ENCODE measurements around the gene NKG7. TPM values are rescaled to one million over a fixed set of nuclear protein-coding genes. Genes with fewer than 3 reads are reported as not detected.
A peak's percentile ranks its signal among the peaks of the same experiment; 100 is the strongest.

The NKG7 gene
- total and polyA plus RNA-seq, 2 of the 13 experiments (the other 11 are each of a cell fraction or from before 2014, with no cell fraction given), result 0.40 TPM; not detected in 1

DNA sequence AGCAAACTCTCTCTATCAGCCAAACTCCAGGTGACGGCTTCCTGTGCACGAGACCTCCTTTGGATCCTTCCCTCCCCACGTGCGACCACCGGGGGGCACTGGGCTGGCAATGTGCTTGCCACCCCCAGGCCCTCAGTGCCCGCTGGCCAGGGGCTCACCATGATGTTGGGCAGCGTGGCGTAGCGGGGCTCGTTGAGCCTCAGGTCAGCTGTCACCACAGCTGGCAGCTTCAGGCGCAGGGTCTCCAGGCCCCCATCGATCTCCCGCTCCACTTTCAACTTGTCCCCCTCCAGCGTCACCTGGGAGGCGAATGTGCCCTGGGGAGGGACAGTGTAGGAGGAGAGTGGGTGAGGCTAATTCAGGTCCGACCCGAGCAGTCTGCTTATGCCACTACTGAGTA is 25.7 kb downstream of the NKG7 start:
- Histone ChIP-seq H3K4me3 (replicated peaks in 1 of 3; ENCODE audit: insufficient read depth in 1 of 3, low read depth in 2 of 3, low read length in 3 of 3) (no peak overlapping the region), H3K79me2 (ENCODE audit: insufficient read depth, low read length) (peaks cover 38% of the 10 kb centered on the region), H2AFZ (ENCODE audit: low read length) (no peak overlapping the region), H3K27me3 (ENCODE audit: control insufficient read depth in 1 of 2, insufficient read depth in 2 of 2, low read length in 2 of 2) (no peaks in the 10 kb centered on the region; a peak in 1 of 5 replicates), H4K20me1 (ENCODE audit: insufficient read depth, low read length) (peaks cover 37% of the 10 kb centered on the region), H3K9me3 (ENCODE audit: low read length) (no peaks in the 10 kb centered on the region), H3K4me1 (ENCODE audit: insufficient read depth, low read length) (peaks cover 100% of the 10 kb centered on the region), H3K4me2 (ENCODE audit: low read depth, low read length) (no peak overlapping the region), H3K9ac (ENCODE audit: insufficient read depth, low read depth, low read length) (peak overlapping the region; percentile 42; the same call in 1 of the 2 replicates), H3K27ac (ENCODE audit: extremely low read length, insufficient read depth, low read length) (peak overlapping the region; percentile 79), H3K36me3 (replicated peaks in 1 of 2; ENCODE audit: control insufficient read depth in 1 of 2, insufficient read depth in 2 of 2, low read length in 2 of 2) (peaks cover 20 to 60% of the 10 kb centered on the region in 2 experiments)
- no peak for FAIRE-seq
- intact Hi-C loops (cut with micrococcal nuclease; ENCODE audit: unreplicated experiment), result no loop called here
- no peak for ATAC-seq
- ChIA-PET CTCF (ENCODE audit: low intra/inter-chr PET ratio, low total read pairs) (no interaction called here), POLR2A (interaction anchor here (0.6 to 7.2 kb wide), 2 partner anchors 16 to 215 kb away, joined by 3 to 259 read pairs; partner anchors contain the start of gene ETFB)
- DNase-seq (ENCODE audit: low spot score), result no peak
- in situ Hi-C loops (cut with HindIII; ENCODE audit: extremely low pct_ligation_motif_present, low pct_unique_long_range_greater_than_20kb), result no loop called here
- 95% methylated on average over 15 of the region's 17 CpGs for WGBS (ENCODE audit: low lambda C conversion rate)
- no TSS peak for BruUV-seq (replicated peaks)
- TF ChIP-seq, protein P1, sequence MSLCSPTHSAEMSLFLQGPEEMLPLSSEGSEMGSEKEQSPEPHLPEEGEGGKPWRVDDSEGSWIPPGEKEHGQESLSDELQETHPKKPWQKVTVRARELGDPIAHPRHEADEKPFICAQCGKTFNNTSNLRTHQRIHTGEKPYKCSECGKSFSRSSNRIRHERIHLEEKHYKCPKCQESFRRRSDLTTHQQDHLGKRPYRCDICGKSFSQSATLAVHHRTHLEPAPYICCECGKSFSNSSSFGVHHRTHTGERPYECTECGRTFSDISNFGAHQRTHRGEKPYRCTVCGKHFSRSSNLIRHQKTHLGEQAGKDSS (CRISPR knock-in tag; IDR thresholded peaks at IDR 0.05; ENCODE audit: borderline replicate concordance, low read depth), result no peak
- TF ChIP-seq STAG1 (CRISPR knock-in tag; IDR thresholded peaks at IDR 0.05), result peak; percentile 35; the same call in 1 of the 2 replicates
- TF ChIP-seq, protein P2, sequence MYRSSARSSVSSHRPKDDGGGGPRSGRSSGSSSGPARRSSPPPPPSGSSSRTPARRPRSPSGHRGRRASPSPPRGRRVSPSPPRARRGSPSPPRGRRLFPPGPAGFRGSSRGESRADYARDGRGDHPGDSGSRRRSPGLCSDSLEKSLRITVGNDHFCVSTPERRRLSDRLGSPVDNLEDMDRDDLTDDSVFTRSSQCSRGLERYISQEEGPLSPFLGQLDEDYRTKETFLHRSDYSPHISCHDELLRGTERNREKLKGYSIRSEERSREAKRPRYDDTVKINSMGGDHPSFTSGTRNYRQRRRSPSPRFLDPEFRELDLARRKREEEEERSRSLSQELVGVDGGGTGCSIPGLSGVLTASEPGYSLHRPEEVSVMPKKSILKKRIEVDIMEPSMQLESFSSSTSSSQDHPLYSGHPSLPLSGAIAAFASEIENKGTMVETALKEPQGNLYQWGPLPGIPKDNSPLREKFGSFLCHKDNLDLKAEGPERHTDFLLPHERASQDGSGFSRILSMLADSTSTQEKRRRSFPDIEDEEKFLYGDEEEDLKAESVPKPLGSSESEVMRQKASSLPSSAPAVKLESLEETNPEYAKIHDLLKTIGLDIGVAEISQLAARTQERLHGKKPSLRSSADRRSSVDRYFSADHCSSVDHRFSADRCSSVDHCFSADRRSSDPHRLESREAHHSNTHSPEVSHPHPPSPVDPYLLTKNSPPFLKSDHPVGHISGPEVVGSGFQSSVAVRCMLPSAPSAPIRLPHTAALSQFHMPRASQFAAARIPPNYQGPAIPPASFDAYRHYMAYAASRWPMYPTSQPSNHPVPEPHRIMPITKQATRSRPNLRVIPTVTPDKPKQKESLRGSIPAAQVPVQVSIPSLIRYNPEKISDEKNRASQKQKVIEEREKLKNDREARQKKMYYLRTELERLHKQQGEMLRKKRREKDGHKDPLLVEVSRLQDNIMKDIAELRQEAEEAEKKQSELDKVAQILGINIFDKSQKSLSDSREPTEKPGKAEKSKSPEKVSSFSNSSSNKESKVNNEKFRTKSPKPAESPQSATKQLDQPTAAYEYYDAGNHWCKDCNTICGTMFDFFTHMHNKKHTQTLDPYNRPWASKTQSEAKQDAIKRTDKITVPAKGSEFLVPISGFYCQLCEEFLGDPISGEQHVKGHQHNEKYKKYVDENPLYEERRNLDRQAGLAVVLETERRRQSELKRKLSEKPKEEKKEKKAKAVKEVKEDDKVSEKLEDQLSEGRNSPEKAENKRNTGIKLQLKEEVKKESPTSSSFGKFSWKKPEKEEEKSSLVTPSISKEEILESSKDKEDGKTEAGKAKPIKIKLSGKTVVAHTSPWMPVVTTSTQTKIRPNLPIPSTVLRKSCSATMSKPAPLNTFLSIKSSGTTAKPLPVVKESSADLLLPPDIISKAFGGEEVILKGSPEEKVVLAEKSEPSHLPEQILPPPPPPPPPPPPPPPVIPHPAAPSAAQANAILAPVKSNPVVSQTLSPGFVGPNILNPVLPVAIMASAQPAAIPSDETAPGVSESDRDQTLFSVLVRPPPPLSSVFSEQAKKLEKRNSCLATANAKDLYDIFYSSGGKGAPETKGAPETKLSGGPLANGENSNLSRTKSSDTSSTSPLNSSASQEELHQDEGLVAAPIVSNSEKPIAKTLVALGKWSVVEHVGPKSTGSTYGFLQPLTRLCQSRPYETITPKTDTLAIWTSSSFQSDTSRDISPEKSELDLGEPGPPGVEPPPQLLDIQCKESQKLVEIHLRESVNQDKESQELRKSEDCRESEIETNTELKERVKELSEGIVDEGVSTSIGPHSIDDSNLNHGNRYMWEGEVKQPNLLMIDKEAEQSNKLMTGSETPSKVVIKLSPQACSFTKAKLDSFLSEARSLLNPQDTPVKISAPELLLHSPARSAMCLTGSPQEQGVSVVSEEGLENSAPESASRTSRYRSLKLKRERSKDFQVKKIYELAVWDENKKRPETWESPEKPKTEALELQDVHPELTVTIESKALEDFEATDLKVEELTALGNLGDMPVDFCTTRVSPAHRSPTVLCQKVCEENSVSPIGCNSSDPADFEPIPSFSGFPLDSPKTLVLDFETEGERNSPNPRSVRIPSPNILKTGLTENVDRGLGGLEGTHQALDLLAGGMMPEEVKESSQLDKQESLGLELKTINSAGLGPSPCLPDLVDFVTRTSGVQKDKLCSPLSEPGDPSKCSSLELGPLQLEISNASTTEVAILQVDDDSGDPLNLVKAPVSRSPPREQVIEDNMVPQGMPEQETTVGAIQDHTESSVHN (CRISPR knock-in tag; IDR thresholded peaks at IDR 0.05), result 0 out of 2 replicates have a peak, but pooled peaks have one; percentile 69
- TF ChIP-seq, protein P3, sequence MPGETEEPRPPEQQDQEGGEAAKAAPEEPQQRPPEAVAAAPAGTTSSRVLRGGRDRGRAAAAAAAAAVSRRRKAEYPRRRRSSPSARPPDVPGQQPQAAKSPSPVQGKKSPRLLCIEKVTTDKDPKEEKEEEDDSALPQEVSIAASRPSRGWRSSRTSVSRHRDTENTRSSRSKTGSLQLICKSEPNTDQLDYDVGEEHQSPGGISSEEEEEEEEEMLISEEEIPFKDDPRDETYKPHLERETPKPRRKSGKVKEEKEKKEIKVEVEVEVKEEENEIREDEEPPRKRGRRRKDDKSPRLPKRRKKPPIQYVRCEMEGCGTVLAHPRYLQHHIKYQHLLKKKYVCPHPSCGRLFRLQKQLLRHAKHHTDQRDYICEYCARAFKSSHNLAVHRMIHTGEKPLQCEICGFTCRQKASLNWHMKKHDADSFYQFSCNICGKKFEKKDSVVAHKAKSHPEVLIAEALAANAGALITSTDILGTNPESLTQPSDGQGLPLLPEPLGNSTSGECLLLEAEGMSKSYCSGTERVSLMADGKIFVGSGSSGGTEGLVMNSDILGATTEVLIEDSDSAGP (CRISPR knock-in tag; IDR thresholded peaks at IDR 0.05; ENCODE audit: borderline replicate concordance), result peak; percentile 42
- peak; percentile 59 for TF ChIP-seq AGO1 (IDR thresholded peaks at IDR 0.05; ENCODE audit: low read depth, low read length, poor library complexity, severe bottlenecking)
- TF ChIP-seq RBM22 (optimal IDR thresholded peaks at IDR 0.05; ENCODE audit: low read length), result peak; percentile 65
- TF ChIP-seq FIP1L1 (IDR thresholded peaks at IDR 0.05; ENCODE audit: borderline replicate concordance, insufficient read depth, low read depth, low read length), result no peak
- peak; percentile 73; the same call in 1 of the 2 replicates for TF ChIP-seq HIC2 (CRISPR knock-in tag; IDR thresholded peaks at IDR 0.05; ENCODE audit: low read depth)
- peak; percentile 23; the same call in 1 of the 2 replicates for TF ChIP-seq RXRA (CRISPR knock-in tag; IDR thresholded peaks at IDR 0.05)
- 0 out of 2 replicates have a peak, but pooled peaks have one; percentile 34 for TF ChIP-seq GABPB1 (CRISPR knock-in tag; IDR thresholded peaks at IDR 0.05)
- peak; percentile 44; the same call in 1 of the 2 replicates for TF ChIP-seq ZNF768 (CRISPR knock-in tag; IDR thresholded peaks at IDR 0.05)

Data from HepG2 (cell line).